GM21447 (cell line): ENCODE results near the gene CHCHD6.

ENCODE experiments used
- ATAC-seq: cut with Tn5 transposase; IDR thresholded peaks from one replicate; pipeline ENCODE4 v1.9.1; 2021; ENCODE audit not compliant: unreplicated experiment

Gene CHCHD6

GRCh38 chr3:126737527-126737926 lies 33.5 kb downstream of the CHCHD6 start:
- ATAC-seq = no peak

- no peak for ATAC-seq
Measured at GRCh38 chr3:126742057-126742456, 38.0 kb downstream of the CHCHD6 start.

DNA sequence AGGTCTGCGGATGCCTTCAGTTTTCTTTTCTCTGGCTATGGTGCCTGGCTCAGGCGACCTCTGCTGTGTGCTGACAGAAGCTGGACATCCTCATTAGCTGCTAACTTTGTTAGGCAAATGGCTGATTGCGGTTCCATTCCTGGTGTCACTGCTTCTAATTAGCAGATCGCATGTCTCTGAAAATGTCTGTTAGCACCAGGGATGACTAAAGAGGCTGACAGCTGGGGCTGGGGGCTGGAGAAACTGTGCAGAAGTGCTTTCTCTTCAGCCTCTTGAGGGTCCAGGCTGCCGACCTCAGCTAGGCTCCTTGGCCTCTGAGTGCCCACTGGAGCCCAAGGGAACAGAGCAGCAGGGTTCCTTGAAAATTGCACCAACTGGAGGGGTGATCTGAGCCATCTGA lies 39.3 kb downstream of the CHCHD6 start:
- ATAC-seq = no peak

DNA sequence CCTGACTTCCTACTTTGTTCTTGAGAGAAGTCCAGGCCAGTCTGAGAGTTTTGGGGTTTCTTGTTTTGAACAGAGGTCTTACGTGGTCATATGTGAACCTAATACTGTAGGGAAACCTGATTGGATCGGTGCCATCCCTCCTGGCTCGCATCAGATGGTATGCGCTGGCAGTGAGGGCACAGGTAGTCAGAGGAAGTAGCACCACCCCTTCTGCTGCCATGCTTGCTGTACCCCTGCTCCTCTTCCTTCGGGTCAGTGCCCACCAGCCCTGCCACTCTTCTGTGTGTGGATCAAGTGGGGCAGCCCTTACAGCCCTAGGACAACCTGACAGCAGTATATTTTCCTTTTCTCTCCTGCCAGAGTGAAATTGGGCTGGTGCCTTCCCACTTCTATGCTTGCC lies 39.7 kb downstream of the CHCHD6 start:
- ATAC-seq = no peak

GRCh38 chr3:126745760-126746394 lies 41.8 kb downstream of the CHCHD6 start:
- no peak for ATAC-seq

GRCh38 chr3:126746395-126747177 lies 42.5 kb downstream of the CHCHD6 start:
- no peak for ATAC-seq

DNA sequence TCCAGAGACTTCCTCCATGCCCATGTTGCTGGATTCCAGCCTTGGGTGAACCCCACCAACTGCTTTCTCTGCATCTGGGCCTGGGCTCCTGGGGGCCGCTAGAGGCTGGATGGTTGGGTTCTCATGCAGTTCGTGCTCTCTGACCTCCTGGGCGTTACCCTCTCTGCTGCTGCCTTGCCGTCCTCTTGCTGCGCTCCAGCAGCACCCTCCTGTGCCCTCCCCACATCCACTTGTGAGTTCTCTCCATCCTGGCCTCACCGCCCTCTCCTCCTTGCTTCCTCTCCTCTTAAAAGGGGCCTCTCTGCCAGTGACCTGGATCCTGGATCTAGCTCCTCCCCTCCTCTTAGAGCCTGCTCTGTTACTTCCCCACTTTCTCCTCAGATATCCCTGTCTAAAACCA lies 43.7 kb downstream of the CHCHD6 start:
- ATAC-seq = no peak

DNA sequence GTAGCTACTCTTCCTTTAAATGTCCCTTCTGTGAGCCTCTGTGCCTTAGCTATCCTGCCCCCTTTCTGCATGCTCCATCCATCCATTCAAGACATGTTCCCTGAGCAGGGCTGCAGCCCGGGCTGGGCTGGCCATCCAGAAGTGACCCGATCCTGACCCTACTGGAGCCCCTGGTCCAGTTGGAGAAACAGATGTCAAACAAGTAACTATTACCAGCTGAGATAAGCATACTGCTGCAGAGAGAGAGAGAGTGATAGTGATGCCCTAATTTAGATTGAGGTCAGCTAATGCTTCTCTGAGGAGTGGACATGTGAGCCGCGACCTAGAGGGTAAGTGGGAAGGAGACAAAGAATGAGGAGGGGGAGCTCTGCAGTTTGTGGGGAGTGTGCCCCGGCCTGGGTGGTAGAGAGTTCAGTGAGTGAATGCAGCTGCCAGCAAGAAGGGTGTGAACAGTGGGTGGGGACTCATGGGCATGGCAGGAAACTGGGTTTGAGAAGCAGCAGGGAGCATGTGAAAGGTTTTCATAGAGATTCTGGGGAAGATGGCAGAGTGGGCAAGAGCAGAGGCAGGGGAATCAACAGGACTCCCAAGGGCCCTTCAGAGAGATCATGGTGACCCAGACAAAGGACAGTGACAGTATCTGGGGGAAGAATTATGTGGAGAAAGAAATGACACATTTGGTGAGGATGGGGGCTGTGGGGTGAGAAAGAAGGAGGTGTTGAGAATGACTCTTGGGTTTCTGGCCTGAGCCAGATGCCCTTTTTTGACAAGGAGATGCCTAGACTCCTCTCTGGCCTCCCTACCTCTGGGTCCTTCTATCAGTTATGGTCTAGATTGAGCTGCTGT lies 44.9 kb downstream of the CHCHD6 start:
- no peak for ATAC-seq

GRCh38 chr3:126749547-126749875 lies 45.5 kb downstream of the CHCHD6 start:
- no peak for ATAC-seq

GRCh38 chr3:126749931-126750755 lies 46.1 kb downstream of the CHCHD6 start:
- no peak for ATAC-seq

DNA sequence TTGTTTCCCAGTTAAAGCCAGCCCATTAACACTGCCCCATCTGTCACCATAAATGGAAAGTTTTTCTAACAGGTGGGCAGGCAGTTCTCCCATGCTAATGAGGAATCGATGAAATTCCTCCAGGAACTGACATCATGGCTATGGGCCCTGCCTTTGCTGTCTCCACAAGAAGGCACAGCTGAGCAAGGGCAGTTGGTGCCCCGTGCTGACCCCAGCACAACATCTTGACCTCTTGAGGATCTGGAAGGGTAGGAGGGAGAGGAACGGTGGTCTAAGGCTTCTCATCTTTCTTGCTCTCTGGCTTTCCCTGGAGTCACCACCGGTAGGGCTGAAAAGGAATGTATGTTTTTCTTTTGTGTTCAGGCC lies 46.7 kb downstream of the CHCHD6 start:
- ATAC-seq = no peak

GRCh38 chr3:126751611-126752302 lies 47.7 kb downstream of the CHCHD6 start:
- no peak for ATAC-seq

DNA sequence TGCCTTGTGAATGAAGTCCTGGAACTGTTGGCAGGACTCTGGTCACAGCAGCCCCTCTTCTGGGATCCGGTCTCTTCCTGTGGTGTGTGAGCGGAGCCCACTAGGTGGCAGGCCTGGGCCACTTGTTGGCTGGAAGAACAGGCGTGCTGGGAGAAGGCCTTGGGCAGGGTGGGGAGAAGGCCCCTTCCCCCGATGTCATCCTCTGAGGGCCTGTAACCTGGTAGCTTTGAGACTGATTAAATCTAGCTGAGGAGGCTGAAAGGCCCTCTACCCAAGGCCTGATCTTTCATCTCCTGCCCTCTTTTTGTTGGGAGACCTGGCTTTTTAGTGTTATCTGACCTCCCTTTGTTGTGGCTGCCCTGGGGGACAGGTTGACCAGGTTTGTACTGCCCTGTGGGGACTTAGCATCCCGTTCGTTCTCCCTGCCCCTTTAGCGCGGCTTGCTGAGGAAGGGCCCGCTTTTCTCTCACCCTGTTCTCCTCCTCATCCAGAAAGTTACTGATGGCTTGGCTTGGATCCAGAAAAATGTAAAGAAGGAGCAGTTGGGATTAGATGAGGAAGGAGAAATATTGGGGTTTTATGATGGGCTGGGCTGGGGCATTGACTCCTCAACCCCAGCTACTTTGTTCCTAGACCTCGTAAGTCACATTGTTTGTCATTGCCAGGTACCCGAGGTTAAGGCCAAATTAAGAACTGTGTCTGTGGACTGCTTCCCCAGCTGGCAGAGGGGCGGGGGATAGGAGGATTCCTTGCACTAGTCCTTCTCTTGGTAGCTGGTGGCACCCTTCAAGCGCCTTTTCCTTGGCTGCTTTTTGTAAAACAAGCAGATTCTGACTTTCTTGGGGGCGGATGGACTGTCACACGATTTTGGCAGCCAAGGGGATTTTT lies 48.5 kb downstream of the CHCHD6 start:
- peak; percentile 55 for ATAC-seq

DNA sequence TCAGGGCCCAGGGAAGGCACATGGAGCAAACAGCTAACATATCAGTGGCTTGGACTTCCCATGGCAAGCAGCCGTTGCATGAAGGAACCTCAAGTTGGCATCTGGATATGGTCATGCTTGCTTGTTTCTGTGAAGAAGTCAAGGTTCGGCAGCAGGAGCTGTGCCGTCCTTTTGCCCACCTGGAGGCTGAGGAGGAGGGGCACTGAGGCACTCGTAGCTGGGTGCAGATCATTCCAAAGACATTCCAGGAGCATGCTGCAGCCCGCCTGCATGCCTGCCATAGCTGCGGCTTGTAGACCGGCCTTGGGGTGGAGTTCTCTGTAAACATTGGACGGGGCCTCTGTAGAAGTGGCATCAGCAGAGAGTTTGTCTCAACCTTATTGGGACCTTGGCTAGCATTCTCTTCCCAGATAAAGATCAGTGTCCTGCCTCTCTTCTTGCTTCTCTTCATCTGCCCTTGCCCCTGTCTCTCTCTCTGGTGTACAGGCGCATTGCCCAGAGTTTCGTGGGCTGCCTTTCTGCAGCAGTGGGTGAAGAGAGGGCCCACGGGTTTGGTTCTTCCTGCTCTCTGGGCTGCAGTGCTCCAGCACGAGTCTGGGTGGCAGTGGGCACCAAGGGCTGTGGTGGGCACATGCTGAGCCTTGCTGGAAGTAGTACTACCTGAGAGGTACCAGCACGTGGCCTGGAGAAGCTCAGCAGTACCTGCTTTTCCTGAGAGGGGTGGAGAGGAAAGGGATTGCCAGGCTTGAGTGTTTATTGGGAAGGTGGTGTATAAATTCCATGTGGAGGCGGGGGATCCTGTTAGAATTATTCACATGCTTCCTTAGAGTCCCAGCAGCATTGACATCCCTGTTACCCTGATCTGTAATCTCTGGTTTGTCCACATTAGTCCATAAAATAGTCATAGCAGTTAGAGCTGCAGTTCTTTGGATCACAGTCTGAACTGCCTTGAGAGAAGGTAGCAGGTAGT lies 49.4 kb downstream of the CHCHD6 start:
- ATAC-seq = no peak

- ATAC-seq = no peak
Measured at GRCh38 chr3:126755866-126756265, 51.8 kb downstream of the CHCHD6 start.

DNA sequence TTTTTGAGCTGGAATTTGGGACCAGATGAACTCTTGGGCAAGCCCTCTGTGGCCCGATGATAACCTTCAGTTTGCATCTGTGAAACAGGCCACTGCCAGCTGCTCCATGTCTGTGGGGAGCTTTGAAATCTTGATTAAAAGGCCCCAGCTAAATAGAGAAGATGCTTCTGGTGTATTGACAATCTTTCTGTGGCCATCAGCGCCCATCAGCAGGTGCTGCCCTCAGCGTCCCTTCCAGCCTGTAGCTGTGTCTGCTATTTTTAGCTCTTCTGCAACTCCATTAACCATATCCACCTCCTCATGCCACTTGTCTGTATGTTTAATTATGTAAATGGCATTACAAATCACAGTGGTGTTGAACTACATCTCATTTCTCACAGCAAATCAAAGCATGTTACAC lies 54.0 kb downstream of the CHCHD6 start:
- no peak for ATAC-seq

- no peak for ATAC-seq
Measured at GRCh38 chr3:126758882-126759281, 54.8 kb downstream of the CHCHD6 start.

- no peak for ATAC-seq
Measured at GRCh38 chr3:126760541-126760940, 56.5 kb downstream of the CHCHD6 start.
